NCI-H1436 (cell line): Measurements from ENCODE around the gene ABHD16A.

Experiments used
- DNase-seq: peaks from one replicate; lab custom pipeline; 2025; lab: John Stamatoyannopoulos, UW

Gene ABHD16A

GRCh38 chr6:31689249-31690110 is 13.6 kb downstream of the ABHD16A start:
- DNase-seq: no peak

- no peak for DNase-seq
These were observed 15.0 kb downstream of the ABHD16A start for GRCh38 chr6:31687860-31688693.

- no peak for DNase-seq
These were observed 15.8 kb downstream of the ABHD16A start for GRCh38 chr6:31687321-31687720.

GRCh38 chr6:31686483-31686882 is 16.6 kb downstream of the ABHD16A start:
- no peak for DNase-seq

GRCh38 chr6:31683591-31683990 is 19.5 kb downstream of the ABHD16A start:
- DNase-seq: no peak

- DNase-seq: peak; percentile 54
These were observed 21.9 kb downstream of the ABHD16A start for GRCh38 chr6:31681135-31681671.

GRCh38 chr6:31680226-31681134 is 22.6 kb downstream of the ABHD16A start, which contains the start of gene LY6G5C:
TSS of gene LY6G5C (minus strand) at chr6:31681067. CDS start at chr6:31680373, 694 bp downstream.
- peak; percentile 69 for DNase-seq

- DNase-seq: no peak
These were observed 25.2 kb downstream of the ABHD16A start for GRCh38 chr6:31677955-31678354.

- DNase-seq: no peak
These were observed 26.2 kb downstream of the ABHD16A start for GRCh38 chr6:31676904-31677303.

- no peak for DNase-seq
These were observed 26.7 kb downstream of the ABHD16A start for GRCh38 chr6:31676322-31676903.

GRCh38 chr6:31669676-31670075 is 33.4 kb downstream of the ABHD16A start, which contains the start of gene LY6G5B:
TSS of gene LY6G5B (plus strand) at chr6:31669976. CDS start at chr6:31670951, 975 bp downstream.
- no peak for DNase-seq

GRCh38 chr6:31666337-31666965 is 36.7 kb downstream of the ABHD16A start:
- no peak for DNase-seq

- peak; percentile 96 for DNase-seq
These were observed 37.4 kb downstream of the ABHD16A start, which contains the start of gene CSNK2B for GRCh38 chr6:31665501-31666336. TSS of gene CSNK2B (plus strand) at chr6:31666080. CDS start at chr6:31666832, 752 bp downstream.

- peak; percentile 88 for DNase-seq
These were observed 38.2 kb downstream of the ABHD16A start, which contains the start of gene GPANK1 for GRCh38 chr6:31664790-31665500. TSS of gene GPANK1 (minus strand) at chr6:31664997. CDS start at chr6:31664478, 519 bp downstream.

- DNase-seq: no peak
These were observed 38.9 kb downstream of the ABHD16A start for GRCh38 chr6:31663961-31664789.

GRCh38 chr6:31663126-31663960 is 39.8 kb downstream of the ABHD16A start:
- no peak for DNase-seq
